ENCODE data around the gene UBXN6. TPM values are rescaled to one million over a fixed set of nuclear protein-coding genes. Genes with fewer than 3 reads are reported as not detected.

UBXN6 gene
- total RNA-seq, 1 experiment from 2014 or later: 76.5 TPM

DNA sequence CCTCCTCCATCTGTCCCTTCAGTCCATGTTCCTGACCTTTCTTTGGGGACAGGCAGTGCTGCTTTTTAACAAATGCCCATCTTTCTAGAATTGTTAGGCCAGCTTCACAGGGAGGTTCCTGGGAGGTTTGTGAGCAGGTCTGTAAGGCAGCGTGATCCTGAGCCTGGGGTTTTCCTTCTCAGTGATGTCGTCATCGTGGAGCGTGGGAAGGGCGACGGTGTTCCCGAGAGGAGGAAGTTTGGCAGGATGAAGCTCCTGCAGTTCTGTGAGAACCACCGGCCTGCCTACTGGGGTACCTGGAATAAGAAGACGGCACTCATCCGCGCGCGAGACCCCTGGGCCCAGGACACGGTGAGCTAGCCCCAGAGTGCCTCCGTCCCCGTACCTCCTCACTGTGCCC, 28.3 kb downstream of the UBXN6 start:
- Histone ChIP-seq H3K9me2 (ENCODE audit: insufficient read depth) (no peaks in the 10 kb centered on the region), H3K79me2 (ENCODE audit: insufficient read depth, low read length) (peaks cover 7% of the 10 kb centered on the region), H3K9me3 (ENCODE audit: control insufficient read depth in 1 of 2, insufficient read depth in 1 of 2, low read depth in 1 of 2, low read length in 2 of 2) (no peaks in the 10 kb centered on the region), H3K27ac (ENCODE audit: low read depth, low read length) (no peak overlapping the region), H3K27me3 (ENCODE audit: insufficient read depth, low read length) (no peaks in the 10 kb centered on the region), H3K4me1 (ENCODE audit: control insufficient read depth in 1 of 2, insufficient read depth in 2 of 2, low read length in 2 of 2) (no peaks in the 10 kb centered on the region), H3K36me3 (ENCODE audit: control insufficient read depth in 1 of 2, insufficient read depth in 2 of 2, low read length in 2 of 2) (peaks cover 49 to 54% of the 10 kb centered on the region in 2 experiments), H2AFZ (ENCODE audit: low read depth, low read length, poor library complexity, severe bottlenecking) (no peak overlapping the region), H3K9ac (ENCODE audit: low read length) (no peak overlapping the region), H3K4me2 (ENCODE audit: low read length) (no peak overlapping the region), H4K20me1 (ENCODE audit: insufficient read depth) (no peaks in the 10 kb centered on the region), H3K4me3 (replicated peaks in 1 of 2; ENCODE audit: low read depth in 1 of 2, low read length in 2 of 2) (no peak overlapping the region)
- intact Hi-C loops (cut with micrococcal nuclease): no loop called here
- ChIA-PET POLR2A (no interaction called here), CTCF (no interaction called here), RAD21 (ENCODE audit: low non-redundant PET in 1 of 2, low total read pairs in 2 of 2, uncharacterized antibody in 2 of 2, unreplicated experiment in 2 of 2) (no interaction called here)
- no TSS peak for BruUV-seq (replicated peaks)
- TF ChIP-seq EZH2 (IDR thresholded peaks at IDR 0.05) (no peak), POLR2AphosphoS5 (IDR thresholded peaks at IDR 0.05; ENCODE audit: low read depth, low read length) (no peak), TCF7L2 (IDR thresholded peaks at IDR 0.05; ENCODE audit: borderline replicate concordance, extremely low read depth, insufficient read depth, insufficient read length) (no peak), ELF1 (IDR thresholded peaks at IDR 0.05; ENCODE audit: borderline replicate concordance, low read depth) (no peak), POLR2A (IDR thresholded peaks at IDR 0.05; ENCODE audit: borderline replicate concordance, extremely low read depth, insufficient read depth, insufficient read length) (no peak), FOSL1 (IDR thresholded peaks at IDR 0.05; ENCODE audit: low read depth) (no peak), CBX3 (IDR thresholded peaks at IDR 0.05; ENCODE audit: low read depth) (no peak), EGR1 (IDR thresholded peaks at IDR 0.05; ENCODE audit: low read depth) (no peak)
- TF ChIP-seq, protein P1, sequence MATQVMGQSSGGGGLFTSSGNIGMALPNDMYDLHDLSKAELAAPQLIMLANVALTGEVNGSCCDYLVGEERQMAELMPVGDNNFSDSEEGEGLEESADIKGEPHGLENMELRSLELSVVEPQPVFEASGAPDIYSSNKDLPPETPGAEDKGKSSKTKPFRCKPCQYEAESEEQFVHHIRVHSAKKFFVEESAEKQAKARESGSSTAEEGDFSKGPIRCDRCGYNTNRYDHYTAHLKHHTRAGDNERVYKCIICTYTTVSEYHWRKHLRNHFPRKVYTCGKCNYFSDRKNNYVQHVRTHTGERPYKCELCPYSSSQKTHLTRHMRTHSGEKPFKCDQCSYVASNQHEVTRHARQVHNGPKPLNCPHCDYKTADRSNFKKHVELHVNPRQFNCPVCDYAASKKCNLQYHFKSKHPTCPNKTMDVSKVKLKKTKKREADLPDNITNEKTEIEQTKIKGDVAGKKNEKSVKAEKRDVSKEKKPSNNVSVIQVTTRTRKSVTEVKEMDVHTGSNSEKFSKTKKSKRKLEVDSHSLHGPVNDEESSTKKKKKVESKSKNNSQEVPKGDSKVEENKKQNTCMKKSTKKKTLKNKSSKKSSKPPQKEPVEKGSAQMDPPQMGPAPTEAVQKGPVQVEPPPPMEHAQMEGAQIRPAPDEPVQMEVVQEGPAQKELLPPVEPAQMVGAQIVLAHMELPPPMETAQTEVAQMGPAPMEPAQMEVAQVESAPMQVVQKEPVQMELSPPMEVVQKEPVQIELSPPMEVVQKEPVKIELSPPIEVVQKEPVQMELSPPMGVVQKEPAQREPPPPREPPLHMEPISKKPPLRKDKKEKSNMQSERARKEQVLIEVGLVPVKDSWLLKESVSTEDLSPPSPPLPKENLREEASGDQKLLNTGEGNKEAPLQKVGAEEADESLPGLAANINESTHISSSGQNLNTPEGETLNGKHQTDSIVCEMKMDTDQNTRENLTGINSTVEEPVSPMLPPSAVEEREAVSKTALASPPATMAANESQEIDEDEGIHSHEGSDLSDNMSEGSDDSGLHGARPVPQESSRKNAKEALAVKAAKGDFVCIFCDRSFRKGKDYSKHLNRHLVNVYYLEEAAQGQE (IDR thresholded peaks at IDR 0.05; ENCODE audit: low read depth): no peak
- DNase-seq (ENCODE audit: low read depth, low spot score): no peak
- no peak for ATAC-seq
